PC-3 (cell line): Measurements from ENCODE around the gene ZFC3H1.

ENCODE experiments used
- CTCF ChIP-seq: fragments of 300-600 bp; sonication (generic); conservative IDR thresholded peaks from 2 replicates; pipeline ENCODE4 v1.5.1; 2017; ENCODE audit warnings: antibody characterized with exemption, low read depth, mild to moderate bottlenecking, low read length
- EZH2phosphoT487 ChIP-seq: fragments of 300-600 bp; sonication (generic); IDR thresholded peaks from 2 replicates; pipeline ENCODE4 v1.6.1; 2018; ENCODE audit warnings: mild to moderate bottlenecking, antibody characterized with exemption, low read length, borderline replicate concordance

GRCh38 chr12:71607494-71608330 lies 55.9 kb downstream of the ZFC3H1 start:
- no peak for TF ChIP-seq EZH2phosphoT487
- no peak for TF ChIP-seq CTCF
